ENCODE results near the gene PCDH1.

GRCh38 chr5:141825791-141826560, 52.2 kb downstream of the PCDH1 start:
- TF ChIP-seq, protein P1, sequence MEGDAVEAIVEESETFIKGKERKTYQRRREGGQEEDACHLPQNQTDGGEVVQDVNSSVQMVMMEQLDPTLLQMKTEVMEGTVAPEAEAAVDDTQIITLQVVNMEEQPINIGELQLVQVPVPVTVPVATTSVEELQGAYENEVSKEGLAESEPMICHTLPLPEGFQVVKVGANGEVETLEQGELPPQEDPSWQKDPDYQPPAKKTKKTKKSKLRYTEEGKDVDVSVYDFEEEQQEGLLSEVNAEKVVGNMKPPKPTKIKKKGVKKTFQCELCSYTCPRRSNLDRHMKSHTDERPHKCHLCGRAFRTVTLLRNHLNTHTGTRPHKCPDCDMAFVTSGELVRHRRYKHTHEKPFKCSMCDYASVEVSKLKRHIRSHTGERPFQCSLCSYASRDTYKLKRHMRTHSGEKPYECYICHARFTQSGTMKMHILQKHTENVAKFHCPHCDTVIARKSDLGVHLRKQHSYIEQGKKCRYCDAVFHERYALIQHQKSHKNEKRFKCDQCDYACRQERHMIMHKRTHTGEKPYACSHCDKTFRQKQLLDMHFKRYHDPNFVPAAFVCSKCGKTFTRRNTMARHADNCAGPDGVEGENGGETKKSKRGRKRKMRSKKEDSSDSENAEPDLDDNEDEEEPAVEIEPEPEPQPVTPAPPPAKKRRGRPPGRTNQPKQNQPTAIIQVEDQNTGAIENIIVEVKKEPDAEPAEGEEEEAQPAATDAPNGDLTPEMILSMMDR (IDR thresholded peaks at IDR 0.05; ENCODE audit: low read depth, low read length, poor library complexity, severe bottlenecking), result peak; percentile 70
- TF ChIP-seq EZH2phosphoT487 (IDR thresholded peaks at IDR 0.05; ENCODE audit: borderline replicate concordance, low read length), result no peak

Data from DOHH2 (cell line).